ENCODE measurements around the gene NF1.

- TF ChIP-seq POLR2A (IDR thresholded peaks at IDR 0.05) (no peak), CTCF (IDR thresholded peaks at IDR 0.05 in 8 of 11, conservative IDR thresholded peaks at IDR 0.05 in 3 of 11) (no peak)
Measured at GRCh38 chr17:31140111-31140510, 45.3 kb downstream of the NF1 start.
